ENCODE results near the gene SIK2.

GRCh38 chr11:111718859-111719258 is 116.6 kb downstream of the SIK2 start:
- no peak for TF ChIP-seq CTCF (conservative IDR thresholded peaks at IDR 0.05; ENCODE audit: low read depth, low read length)
- no peak for TF ChIP-seq EZH2 (IDR thresholded peaks at IDR 0.05; ENCODE audit: low read length, unreplicated experiment)

Measured in PC-3 (cell line).